GM12891 (cell line): Measurements from ENCODE around the gene TEKT2.

Source experiments
- POLR2A ChIP-seq: IDR thresholded peaks from 2 replicates; pipeline ENCODE4 v1.6.1; 2011; ENCODE audit warnings: low read depth, low read length, control low read depth
- TAF1 ChIP-seq: IDR thresholded peaks from 2 replicates; pipeline ENCODE4 v1.6.1; 2011; ENCODE audit warnings: low read depth, low read length, control low read depth

DNA sequence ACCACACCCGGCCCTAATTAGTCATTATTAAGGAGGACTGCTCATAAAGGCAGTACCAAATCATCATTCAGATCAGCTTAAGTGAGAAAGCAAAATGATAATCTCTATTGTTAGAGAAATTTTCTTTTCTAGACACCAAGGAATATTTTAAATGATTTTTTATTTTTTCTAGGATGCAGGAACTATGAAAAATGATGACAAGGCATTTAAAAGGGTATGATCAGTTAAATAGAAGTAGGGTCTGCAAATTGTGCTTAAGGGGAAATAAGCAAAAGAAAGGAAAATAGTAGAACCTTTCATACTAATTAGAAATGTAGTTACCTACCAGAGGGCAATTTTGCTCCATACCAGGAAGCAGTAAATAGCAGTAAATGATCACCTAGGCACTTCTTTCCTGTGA lies 21.6 kb upstream of the TEKT2 start:
- TF ChIP-seq POLR2A (no peak), TAF1 (no peak)
